Ectodermal cell (in vitro differentiated cells): ENCODE results near the gene GLYATL1.

ENCODE experiments used
- H3K27ac ChIP-seq: 2 replicates; pipeline ENCODE4 v1.7.0; 2013; ENCODE audit warnings: mild to moderate bottlenecking, low read depth, low read length; ENCODE audit not compliant: insufficient read depth, poor library complexity, severe bottlenecking
- H3K27me3 ChIP-seq: 2 replicates; pipeline ENCODE4 v1.7.0; 2013; ENCODE audit warnings: mild to moderate bottlenecking, low read length; ENCODE audit not compliant: insufficient read depth, control insufficient read depth, poor library complexity, severe bottlenecking
- H3K36me3 ChIP-seq: one replicate; pipeline ENCODE4 v1.7.0; 2013; ENCODE audit warnings: low read length; ENCODE audit not compliant: control insufficient read depth, insufficient read depth
- H3K4me1 ChIP-seq: one replicate; pipeline ENCODE4 v1.7.0; 2013; ENCODE audit warnings: low read length; ENCODE audit not compliant: control insufficient read depth, insufficient read depth
- H3K4me3 ChIP-seq: 2 replicates; pipeline ENCODE4 v1.7.0; 2013; ENCODE audit warnings: low read depth, low read length, control low read depth; ENCODE audit not compliant: insufficient read depth
- H3K9me3 ChIP-seq: 2 replicates; pipeline ENCODE4 v1.7.0; 2013; ENCODE audit warnings: mild to moderate bottlenecking, low read length, moderate library complexity; ENCODE audit not compliant: control insufficient read depth
- WGBS, 2 experiments: methylation state at CpG; one replicate each; pipeline ENCODE4 v1.1.7; 2013; ENCODE audit warnings: missing lambda C conversion rate in 2 of 2; 5-methylcytosine and 5-hydroxymethylcytosine counted together

Gene GLYATL1

GRCh38 chr11:58941838-58942237, 2.5 kb downstream of the GLYATL1 start:
- 93 to 94% methylated on average over 1 of the region's 1 CpG for WGBS, 2 experiments
- H3K4me3 ChIP-seq = no peak overlapping the region
- no peaks in the 10 kb centered on the region for H3K9me3 ChIP-seq
- H3K27me3 ChIP-seq = no peaks in the 10 kb centered on the region
- H3K36me3 ChIP-seq = no peaks in the 10 kb centered on the region
- no peaks in the 10 kb centered on the region for H3K4me1 ChIP-seq
- H3K27ac ChIP-seq = no peak overlapping the region

- Histone ChIP-seq H3K27me3 (no peaks in the 10 kb centered on the region), H3K9me3 (no peaks in the 10 kb centered on the region), H3K27ac (no peak overlapping the region), H3K4me1 (no peaks in the 10 kb centered on the region), H3K36me3 (no peaks in the 10 kb centered on the region), H3K4me3 (no peak overlapping the region)
Measured at GRCh38 chr11:58945663-58946062, 6.4 kb downstream of the GLYATL1 start.

GRCh38 chr11:58949184-58949583, 9.9 kb downstream of the GLYATL1 start:
- H3K36me3 ChIP-seq = no peaks in the 10 kb centered on the region

GRCh38 chr11:58957922-58958321, 18.6 kb downstream of the GLYATL1 start:
- WGBS, 2 experiments = 87 to 90% methylated on average over 5 of the region's 5 CpGs

More at GRCh38 chr11:58949184-58949583, 9.9 kb downstream of the GLYATL1 start:
- Histone ChIP-seq H3K27me3 (no peaks in the 10 kb centered on the region), H3K9me3 (no peaks in the 10 kb centered on the region), H3K27ac (no peak overlapping the region), H3K4me1 (no peaks in the 10 kb centered on the region), H3K4me3 (no peak overlapping the region)
- 90 to 98% methylated on average over 2 of the region's 3 CpGs for WGBS, 2 experiments

GRCh38 chr11:58958500-58958899, 19.2 kb downstream of the GLYATL1 start:
- H3K27me3 ChIP-seq = no peaks in the 10 kb centered on the region
- no peak overlapping the region for H3K27ac ChIP-seq
- WGBS, 2 experiments = 94 to 100% methylated on average over 1 to 2 of the region's 2 CpGs
- H3K4me1 ChIP-seq = no peaks in the 10 kb centered on the region
- no peak overlapping the region for H3K4me3 ChIP-seq
- H3K9me3 ChIP-seq = no peaks in the 10 kb centered on the region
- no peaks in the 10 kb centered on the region for H3K36me3 ChIP-seq

More at GRCh38 chr11:58957922-58958321, 18.6 kb downstream of the GLYATL1 start:
- Histone ChIP-seq H3K27me3 (no peaks in the 10 kb centered on the region), H3K36me3 (no peaks in the 10 kb centered on the region), H3K9me3 (no peaks in the 10 kb centered on the region), H3K4me3 (no peak overlapping the region), H3K27ac (no peak overlapping the region), H3K4me1 (no peaks in the 10 kb centered on the region)

GRCh38 chr11:58963551-58964104, 24.3 kb downstream of the GLYATL1 start:
- Histone ChIP-seq H3K27me3 (no peaks in the 10 kb centered on the region), H3K9me3 (no peaks in the 10 kb centered on the region), H3K4me1 (no peaks in the 10 kb centered on the region), H3K4me3 (no peak overlapping the region), H3K36me3 (no peaks in the 10 kb centered on the region), H3K27ac (no peak overlapping the region)
- 89 to 92% methylated on average over 27 of the region's 27 CpGs for WGBS, 2 experiments

GRCh38 chr11:58965246-58965985, 26.1 kb downstream of the GLYATL1 start:
- Histone ChIP-seq H3K36me3 (no peaks in the 10 kb centered on the region), H3K27me3 (no peaks in the 10 kb centered on the region), H3K9me3 (no peaks in the 10 kb centered on the region), H3K27ac (no peak overlapping the region), H3K4me1 (no peaks in the 10 kb centered on the region), H3K4me3 (no peak overlapping the region)
- 75 to 79% methylated on average over 6 of the region's 6 CpGs for WGBS, 2 experiments

- no peak overlapping the region for H3K4me3 ChIP-seq
- no peaks in the 10 kb centered on the region for H3K9me3 ChIP-seq
- no peak overlapping the region for H3K27ac ChIP-seq
- 91 to 93% methylated on average over 26 of the region's 26 CpGs for WGBS, 2 experiments
- H3K36me3 ChIP-seq = peaks cover 4% of the 10 kb centered on the region
- H3K27me3 ChIP-seq = no peaks in the 10 kb centered on the region
- H3K4me1 ChIP-seq = no peaks in the 10 kb centered on the region
Measured at GRCh38 chr11:58968251-58968711, 29.0 kb downstream of the GLYATL1 start.

- Histone ChIP-seq H3K27ac (no peak overlapping the region), H3K4me3 (no peak overlapping the region), H3K4me1 (no peaks in the 10 kb centered on the region), H3K36me3 (peaks cover under 1% of the 10 kb centered on the region), H3K27me3 (no peaks in the 10 kb centered on the region), H3K9me3 (no peaks in the 10 kb centered on the region)
Measured at GRCh38 chr11:58977470-58977869, 38.2 kb downstream of the GLYATL1 start.

- 93 to 95% methylated on average over 2 of the region's 2 CpGs for WGBS, 2 experiments
- H3K27me3 ChIP-seq = no peaks in the 10 kb centered on the region
- no peaks in the 10 kb centered on the region for H3K9me3 ChIP-seq
- no peak overlapping the region for H3K27ac ChIP-seq
- no peaks in the 10 kb centered on the region for H3K4me1 ChIP-seq
- H3K4me3 ChIP-seq = no peak overlapping the region
- H3K36me3 ChIP-seq = no peaks in the 10 kb centered on the region
Measured at GRCh38 chr11:58979222-58979621, 39.9 kb downstream of the GLYATL1 start.
